ENCODE data around the gene SMYD1. TPM values are rescaled to one million over a fixed set of nuclear protein-coding genes. Genes with fewer than 3 reads are reported as not detected.

SMYD1 gene
- total and polyA plus RNA-seq, 8 donors = 0.12 to 25.4 (median 10.5) TPM

DNA sequence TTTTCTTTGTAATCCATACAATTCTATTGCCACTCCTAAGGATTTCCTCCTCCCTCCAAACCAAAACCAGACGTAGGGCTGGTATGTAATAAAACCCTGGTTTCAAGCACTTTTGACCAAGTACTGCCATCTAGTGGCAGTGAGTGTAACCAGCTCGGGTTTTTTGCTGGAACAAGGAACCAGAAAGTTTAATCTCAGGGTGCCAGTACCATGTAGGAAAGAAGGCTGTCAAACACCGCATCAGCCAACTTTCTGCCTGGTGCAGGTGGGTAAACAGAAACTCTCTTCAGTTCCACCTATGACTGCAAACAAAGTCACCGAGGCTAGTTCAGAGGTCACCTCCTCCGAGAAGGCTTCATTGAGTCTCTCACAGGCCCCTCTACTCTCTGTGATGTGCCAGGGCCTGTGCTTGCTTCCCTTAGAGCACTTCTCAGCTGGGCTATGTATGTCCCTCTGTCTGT, 92.4 kb downstream of the SMYD1 start:
- Histone ChIP-seq H3K27ac (peak overlapping the region in 2 of 5 donors; percentile 22 to 26), H3K36me3 (no peaks in the 10 kb centered on the region), H3K9me3 (no peaks in the 10 kb centered on the region), H3K4me3 (no peak overlapping the region), H3K4me1 (peaks cover 0 to 18% (median 3%) of the 10 kb centered on the region in 4 donors), H3K27me3 (no peaks in the 10 kb centered on the region)
- WGBS, 5 donors = 12 to 16% (median 14%) methylated on average over 5 of the region's 5 CpGs
- no peak for TF ChIP-seq EP300 (IDR thresholded peaks at IDR 0.05)
- TF ChIP-seq, protein P1, sequence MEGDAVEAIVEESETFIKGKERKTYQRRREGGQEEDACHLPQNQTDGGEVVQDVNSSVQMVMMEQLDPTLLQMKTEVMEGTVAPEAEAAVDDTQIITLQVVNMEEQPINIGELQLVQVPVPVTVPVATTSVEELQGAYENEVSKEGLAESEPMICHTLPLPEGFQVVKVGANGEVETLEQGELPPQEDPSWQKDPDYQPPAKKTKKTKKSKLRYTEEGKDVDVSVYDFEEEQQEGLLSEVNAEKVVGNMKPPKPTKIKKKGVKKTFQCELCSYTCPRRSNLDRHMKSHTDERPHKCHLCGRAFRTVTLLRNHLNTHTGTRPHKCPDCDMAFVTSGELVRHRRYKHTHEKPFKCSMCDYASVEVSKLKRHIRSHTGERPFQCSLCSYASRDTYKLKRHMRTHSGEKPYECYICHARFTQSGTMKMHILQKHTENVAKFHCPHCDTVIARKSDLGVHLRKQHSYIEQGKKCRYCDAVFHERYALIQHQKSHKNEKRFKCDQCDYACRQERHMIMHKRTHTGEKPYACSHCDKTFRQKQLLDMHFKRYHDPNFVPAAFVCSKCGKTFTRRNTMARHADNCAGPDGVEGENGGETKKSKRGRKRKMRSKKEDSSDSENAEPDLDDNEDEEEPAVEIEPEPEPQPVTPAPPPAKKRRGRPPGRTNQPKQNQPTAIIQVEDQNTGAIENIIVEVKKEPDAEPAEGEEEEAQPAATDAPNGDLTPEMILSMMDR (IDR thresholded peaks at IDR 0.05) = peak in 5 of 7 experiments; percentile 67 to 90 (median 87)
- peak in 2 of 3 donors; percentile 18 to 37 for TF ChIP-seq POLR2AphosphoS5 (IDR thresholded peaks at IDR 0.05)
- TF ChIP-seq POLR2A (IDR thresholded peaks at IDR 0.05) = no peak
- intact Hi-C loops (cut with DNase I; ENCODE audit: low total_unique reads) = loop anchor here (5.0 kb wide), 1 partner anchor 98 kb away; no protein-coding TSS in a partner anchor
- DNase-seq = peak; percentile 74 to 86

DNA sequence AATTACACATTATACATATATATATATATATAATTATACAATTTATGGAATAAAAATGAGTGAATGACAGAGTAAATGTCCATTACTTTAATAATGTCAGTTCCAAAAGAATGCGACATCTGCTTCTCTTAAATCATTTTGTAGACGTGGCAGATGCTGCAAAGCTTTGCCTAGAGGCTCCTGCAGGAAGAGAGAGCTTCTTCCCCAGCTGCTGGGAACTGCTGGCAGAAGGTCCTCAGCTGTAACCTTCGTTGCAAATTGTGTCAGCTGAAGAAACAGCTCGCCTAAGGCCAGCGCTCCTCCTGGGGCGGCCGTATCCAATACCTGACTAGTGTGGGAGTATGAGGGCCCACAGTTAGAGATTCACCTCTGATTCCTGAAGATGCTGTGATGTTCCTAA, 92.9 kb downstream of the SMYD1 start:
- intact Hi-C loops (cut with DNase I; ENCODE audit: low total_unique reads) = loop anchor here (5.0 kb wide), 1 partner anchor 98 kb away; no protein-coding TSS in a partner anchor
- no peaks in the 10 kb centered on the region for H3K27me3 ChIP-seq
- H3K4me3 ChIP-seq = no peak overlapping the region
- no peaks in the 10 kb centered on the region for H3K9me3 ChIP-seq
- H3K4me1 ChIP-seq = peaks cover 0 to 22% (median 3%) of the 10 kb centered on the region in 4 donors
- peak overlapping the region in 2 of 5 donors; percentile 22 to 26 for H3K27ac ChIP-seq
- no peak for DNase-seq
- 83 to 89% (median 86%) methylated on average over 7 of the region's 7 CpGs for WGBS, 5 donors
- no peak for TF ChIP-seq POLR2A (IDR thresholded peaks at IDR 0.05)
- TF ChIP-seq EP300 (IDR thresholded peaks at IDR 0.05) = no peak
- TF ChIP-seq POLR2AphosphoS5 (IDR thresholded peaks at IDR 0.05) = no peak
- TF ChIP-seq, protein P1 (IDR thresholded peaks at IDR 0.05) = no peak
- H3K36me3 ChIP-seq = no peaks in the 10 kb centered on the region

DNA sequence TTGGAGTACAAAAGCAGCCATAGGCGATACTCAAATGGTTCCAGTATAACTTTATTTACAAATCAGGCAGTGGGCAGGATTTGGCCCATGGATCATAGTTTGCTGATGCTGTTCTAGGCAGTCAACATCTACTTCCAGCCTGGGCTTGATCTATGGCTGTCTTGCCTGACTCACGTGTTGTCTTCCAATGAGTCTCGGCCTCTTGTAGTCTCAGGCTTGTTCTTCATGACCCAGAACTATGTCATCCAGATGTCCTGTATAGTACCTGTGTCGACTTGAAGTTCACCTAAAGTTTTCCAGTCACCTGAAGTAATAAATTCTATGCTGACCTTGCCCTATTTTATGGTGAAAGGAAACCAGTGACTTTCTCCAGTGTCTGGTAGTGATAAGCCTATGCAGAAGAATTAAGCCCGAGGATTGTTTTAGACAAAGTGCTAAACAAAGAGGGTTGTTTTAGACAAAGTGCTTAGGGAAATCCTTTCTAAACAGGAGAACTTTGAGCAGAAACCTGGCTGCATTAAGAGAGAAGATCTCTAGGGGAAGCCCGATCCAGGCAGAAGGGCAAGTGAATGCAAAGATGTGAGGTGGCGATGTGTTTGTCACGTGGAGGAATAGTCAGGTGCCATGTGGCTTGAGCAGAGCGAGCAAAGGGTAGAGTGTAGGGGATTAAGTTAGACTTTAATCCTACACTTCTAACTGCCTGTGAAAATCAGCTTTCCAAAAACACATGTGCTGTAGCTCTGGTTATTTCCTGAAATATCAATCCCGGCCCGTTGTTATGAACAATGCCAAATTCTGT, 94.0 kb downstream of the SMYD1 start:
- H3K4me1 ChIP-seq = peaks cover 0 to 31% (median 3%) of the 10 kb centered on the region in 4 donors
- H3K4me3 ChIP-seq = no peak overlapping the region
- 75 to 91% (median 87%) methylated on average over 11 of the region's 11 CpGs for WGBS, 5 donors
- TF ChIP-seq, protein P1 (IDR thresholded peaks at IDR 0.05) = no peak
- DNase-seq = no peak
- H3K36me3 ChIP-seq = no peaks in the 10 kb centered on the region
- H3K27ac ChIP-seq = no peak overlapping the region
- no peaks in the 10 kb centered on the region for H3K27me3 ChIP-seq
- intact Hi-C loops (cut with DNase I; ENCODE audit: low total_unique reads) = loop anchor here (5.0 kb wide), 1 partner anchor 99 kb away; no protein-coding TSS in a partner anchor
- no peaks in the 10 kb centered on the region for H3K9me3 ChIP-seq

Small RNA genes within 50 kb of the gene (small RNA-seq; reads per million reads assigned to genes)
- 0 reads per million in 4 donors for gene MIR4780

Other genes with a start within 250 kb of the SMYD1 start
- 1 to 10 TPM in 3 of 5 donors, not detected in 2; 2.6 to 9.2 (median 6.4) TPM for gene RGPD2, start 242.0 kb upstream of the SMYD1 start, total RNA-seq
- gene RGPD2, start 242.0 kb upstream of the SMYD1 start, polyA plus RNA-seq = 1 to 10 TPM in 2 of 3 donors, under 1 TPM in 1; 0.12 to 3.1 (median 2.0) TPM
- not detected for gene RNU2-63P, start 51.3 kb upstream of the SMYD1 start, total RNA-seq
- gene RNU2-63P, start 51.3 kb upstream of the SMYD1 start, polyA plus RNA-seq = not detected
- gene KRCC1, start 12.0 kb upstream of the SMYD1 start, total RNA-seq = 10 to 100 TPM in 4 of 5 donors, 1 to 10 TPM in 1; 7.0 to 44.3 (median 22.6) TPM
- 10 to 100 TPM; 23.6 to 48.0 (median 31.9) TPM for gene KRCC1, start 12.0 kb upstream of the SMYD1 start, polyA plus RNA-seq
- 100 to 1,000 TPM in 1 of 5 donors, 1 to 10 TPM in 1, not detected in 3; 8.6 to 347 TPM for gene FABP1, start 60.2 kb downstream of the SMYD1 start, total RNA-seq
- gene FABP1, start 60.2 kb downstream of the SMYD1 start, polyA plus RNA-seq = 1 to 10 TPM; 3.8 to 7.2 (median 4.4) TPM
- 10 to 100 TPM in 2 of 5 donors, 1 to 10 TPM in 3; 1.3 to 24.6 (median 7.0) TPM for gene THNSL2, start 102.5 kb downstream of the SMYD1 start, total RNA-seq
- 10 to 100 TPM; 13.9 to 23.7 (median 23.3) TPM for gene THNSL2, start 102.5 kb downstream of the SMYD1 start, polyA plus RNA-seq

All from stomach (tissue), 9 donors.